ENCODE data around the gene CD99L2.

DNA sequence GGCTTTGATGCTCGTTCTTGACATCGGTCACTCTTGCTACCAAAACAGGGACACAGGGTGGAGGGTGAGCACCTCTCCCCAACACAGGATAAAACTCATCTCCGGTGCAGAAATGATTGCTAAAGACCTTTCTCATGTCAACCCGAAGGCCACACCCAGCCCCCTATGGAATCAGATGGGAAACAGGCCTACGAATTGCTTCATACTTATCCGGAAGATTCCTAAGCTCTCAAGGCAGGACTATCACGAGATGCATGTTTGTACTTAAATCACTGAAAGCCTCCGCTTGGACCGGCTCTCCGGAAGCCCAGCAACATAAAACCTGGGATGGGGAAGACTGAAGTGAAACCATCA is 130.4 kb downstream of the CD99L2 start:
- TF ChIP-seq, protein P1, sequence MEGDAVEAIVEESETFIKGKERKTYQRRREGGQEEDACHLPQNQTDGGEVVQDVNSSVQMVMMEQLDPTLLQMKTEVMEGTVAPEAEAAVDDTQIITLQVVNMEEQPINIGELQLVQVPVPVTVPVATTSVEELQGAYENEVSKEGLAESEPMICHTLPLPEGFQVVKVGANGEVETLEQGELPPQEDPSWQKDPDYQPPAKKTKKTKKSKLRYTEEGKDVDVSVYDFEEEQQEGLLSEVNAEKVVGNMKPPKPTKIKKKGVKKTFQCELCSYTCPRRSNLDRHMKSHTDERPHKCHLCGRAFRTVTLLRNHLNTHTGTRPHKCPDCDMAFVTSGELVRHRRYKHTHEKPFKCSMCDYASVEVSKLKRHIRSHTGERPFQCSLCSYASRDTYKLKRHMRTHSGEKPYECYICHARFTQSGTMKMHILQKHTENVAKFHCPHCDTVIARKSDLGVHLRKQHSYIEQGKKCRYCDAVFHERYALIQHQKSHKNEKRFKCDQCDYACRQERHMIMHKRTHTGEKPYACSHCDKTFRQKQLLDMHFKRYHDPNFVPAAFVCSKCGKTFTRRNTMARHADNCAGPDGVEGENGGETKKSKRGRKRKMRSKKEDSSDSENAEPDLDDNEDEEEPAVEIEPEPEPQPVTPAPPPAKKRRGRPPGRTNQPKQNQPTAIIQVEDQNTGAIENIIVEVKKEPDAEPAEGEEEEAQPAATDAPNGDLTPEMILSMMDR (IDR thresholded peaks at IDR 0.05), result no peak
- no peak for TF ChIP-seq POLR2A (IDR thresholded peaks at IDR 0.05)

Measured in uterus (tissue), 2 donors.